ENCODE results near the gene PRKAB1. TPM values are rescaled to one million over a fixed set of nuclear protein-coding genes. Genes with fewer than 3 reads are reported as not detected.

PRKAB1 gene
- total RNA-seq, 1 experiment from 2014 or later, result 42.2 TPM

DNA sequence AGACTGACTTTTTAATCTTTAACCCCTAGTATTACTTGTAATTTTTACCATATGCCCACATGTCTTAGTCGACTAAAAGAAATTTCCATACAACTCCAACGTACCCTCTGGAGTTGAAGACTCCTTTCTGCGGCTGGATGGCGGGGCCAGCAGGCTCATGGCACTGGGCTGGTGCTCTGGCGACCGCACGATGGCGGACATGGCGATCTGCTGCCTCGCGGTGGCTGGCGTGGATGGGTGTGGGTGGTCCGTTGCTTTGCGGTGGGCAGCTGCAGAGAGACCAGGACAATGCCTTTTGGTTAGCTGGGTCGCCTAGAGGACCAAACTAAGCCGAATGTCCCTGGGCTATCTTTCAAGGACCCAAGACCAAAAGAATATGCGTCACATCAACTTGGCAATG is 50.2 kb downstream of the PRKAB1 start:
- no peak overlapping the region for H3K18ac ChIP-seq (ENCODE audit: insufficient read length, low read depth, low read length)
- H3K79me2 ChIP-seq (ENCODE audit: insufficient read depth, low read length), result no peaks in the 10 kb centered on the region
- no peaks in the 10 kb centered on the region for H3K9me3 ChIP-seq (ENCODE audit: control insufficient read depth, low read depth, low read length)
- no peak overlapping the region for H3K4me3 Mint-ChIP-seq
- H3K14ac ChIP-seq (ENCODE audit: insufficient read depth, low read length), result no peak overlapping the region
- no peak overlapping the region for H2BK20ac ChIP-seq (ENCODE audit: low read depth, low read length, poor library complexity, severe bottlenecking)
- no peaks in the 10 kb centered on the region for H3K27me3 Mint-ChIP-seq (ENCODE audit: low read depth)
- no peak for TF ChIP-seq CTCF (conservative IDR thresholded peaks at IDR 0.05)
- H3K9me3 Mint-ChIP-seq, result no peaks in the 10 kb centered on the region
- H3K79me1 ChIP-seq (ENCODE audit: insufficient read depth, low read depth, low read length, poor library complexity, severe bottlenecking), result no peaks in the 10 kb centered on the region
- no peaks in the 10 kb centered on the region for H3K4me1 ChIP-seq (ENCODE audit: insufficient read depth, low read length)
- no peak overlapping the region for H3K27ac ChIP-seq (ENCODE audit: insufficient read length, low read depth, low read length)
- no peak overlapping the region for H3K56ac ChIP-seq (ENCODE audit: insufficient read length, low read depth, low read length)
- H2BK5ac ChIP-seq (ENCODE audit: insufficient read length, low read length), result no peak overlapping the region
- H4K91ac ChIP-seq (ENCODE audit: insufficient read length, low read depth, low read length), result no peak overlapping the region
- H4K8ac ChIP-seq (replicated peaks; ENCODE audit: insufficient read length, low read depth, low read length), result no peak overlapping the region
- H3K4me1 Mint-ChIP-seq, result peaks cover 0 to 5% of the 10 kb centered on the region in 2 experiments; a peak in 1 of 4 replicates
- H3K23ac ChIP-seq (ENCODE audit: insufficient read length, low read depth, low read length), result no peak overlapping the region
- no peak overlapping the region for H2BK15ac ChIP-seq (ENCODE audit: low read depth, low read length)
- no peak for DNase-seq
- H3T11ph ChIP-seq (ENCODE audit: low read length), result no peak overlapping the region
- H4K20me1 ChIP-seq (ENCODE audit: control insufficient read depth, insufficient read depth, insufficient read length), result no peaks in the 10 kb centered on the region
- no peaks in the 10 kb centered on the region for H3K23me2 ChIP-seq (ENCODE audit: insufficient read length, low read depth, low read length, poor library complexity, severe bottlenecking)
- WGBS (ENCODE audit: extremely low coverage, insufficient read length, low lambda C conversion rate), result no CpG with 5 or more reads among the region's 17 CpGs
- H2AFZ ChIP-seq (ENCODE audit: low read length), result no peak overlapping the region
- H2BK120ac ChIP-seq (ENCODE audit: low read depth, low read length, poor library complexity, severe bottlenecking), result no peak overlapping the region
- no peak overlapping the region for H3K9ac ChIP-seq (ENCODE audit: extremely low read depth, insufficient read length, low read length)
- no peak overlapping the region for H3K4ac ChIP-seq (ENCODE audit: low read depth, low read length)
- H3K4me2 ChIP-seq (ENCODE audit: insufficient read depth, insufficient read length, low read length), result no peak overlapping the region
- H2BK12ac ChIP-seq (ENCODE audit: insufficient read length, low read depth, low read length), result no peak overlapping the region
- no peaks in the 10 kb centered on the region for H3K27me3 ChIP-seq (ENCODE audit: insufficient read depth, low read length)
- no peak overlapping the region for H4K5ac ChIP-seq (ENCODE audit: insufficient read length, low read depth, low read length)
- H3K36me3 Mint-ChIP-seq (ENCODE audit: insufficient read depth in 1 of 3, low read depth in 3 of 3), result peaks cover 22 to 77% (median 48%) of the 10 kb centered on the region in 3 experiments; a peak in 6 of 7 replicates
- H3K27ac Mint-ChIP-seq, result no peak overlapping the region
- H2AK5ac ChIP-seq (ENCODE audit: insufficient read length, low read length), result no peak overlapping the region

Data from H9 (cell line).